CD14-positive monocyte (primary cell): Measurements from ENCODE around the gene TTC39A. TPM values are rescaled to one million over a fixed set of nuclear protein-coding genes. Genes with fewer than 3 reads are reported as not detected.

ENCODE experiments used
- DNase-seq, 3 donors: peaks; one replicate each; pipeline ENCODE4 v3.0.0-alpha.2; 2011 to 2022
- H2AFZ ChIP-seq: 2 replicates; pipeline ENCODE4 v1.6.0; 2012; ENCODE audit warnings: mild to moderate bottlenecking, low read depth, low read length, inconsistent platforms; ENCODE audit not compliant: insufficient read depth, poor library complexity, severe bottlenecking
- H3K27ac ChIP-seq, 2 donors: 1 replicate in 1 of 2; 2 replicates in 1 of 2; pipeline ENCODE4 v1.5.1; 2012 to 2013; ENCODE audit warnings: low read length in 2 of 2, control low read depth in 1 of 2, inconsistent platforms in 1 of 2, low read depth in 1 of 2, mild to moderate bottlenecking in 1 of 2
- H3K27me3 ChIP-seq, 2 donors: one replicate each; pipeline versions ENCODE4 v1.6.0 to v1.6.1; 2011 to 2013; ENCODE audit warnings: low read length in 2 of 2; ENCODE audit not compliant: control insufficient read depth in 2 of 2, insufficient read depth in 2 of 2
- H3K36me3 ChIP-seq, 2 donors: replicated peaks in 1 of 2; 1 replicate in 1 of 2; 2 replicates in 1 of 2; pipeline versions ENCODE4 v1.5.1 to v1.6.1; 2012 to 2013; ENCODE audit warnings: low read length in 2 of 2, control low read depth in 1 of 2, inconsistent platforms in 1 of 2, mild to moderate bottlenecking in 1 of 2; ENCODE audit not compliant: insufficient read depth in 2 of 2, control insufficient read depth in 1 of 2
- H3K4me1 ChIP-seq, 2 donors: 1 replicate in 1 of 2; 2 replicates in 1 of 2; pipeline versions ENCODE4 v1.5.1 to v1.6.1; 2012 to 2013; ENCODE audit warnings: low read length in 2 of 2, control low read depth in 1 of 2, inconsistent platforms in 1 of 2, mild to moderate bottlenecking in 1 of 2, moderate library complexity in 1 of 2; ENCODE audit not compliant: insufficient read depth in 2 of 2, control insufficient read depth in 1 of 2
- H3K4me2 ChIP-seq: replicated peaks from 2 replicates; pipeline ENCODE3; 2012; ENCODE audit warnings: low read length, moderate library complexity, mild to moderate bottlenecking; ENCODE audit not compliant: poor library complexity, severe bottlenecking; ENCODE audit errors: extremely low read depth
- H3K4me3 ChIP-seq, 3 experiments: fragments of 200-600 bp in 1 of 3; sonication (generic) in 1 of 3; replicated peaks in 1 of 3; 1 replicate in 2 of 3; 2 replicates in 1 of 3; pipeline ENCODE4 v1.5.1; 2011 to 2013; ENCODE audit warnings: low read length in 3 of 3, mild to moderate bottlenecking in 3 of 3, control low read depth in 2 of 3, low read depth in 2 of 3, inconsistent platforms in 1 of 3, moderate library complexity in 1 of 3
- H3K79me2 ChIP-seq: 2 replicates; pipeline ENCODE4 v1.6.0; 2012; ENCODE audit warnings: mild to moderate bottlenecking, control low read depth, inconsistent platforms, low read length, moderate library complexity; ENCODE audit not compliant: insufficient read depth
- H3K9ac ChIP-seq: 2 replicates; pipeline ENCODE4 v1.6.0; 2017; ENCODE audit warnings: low read length, mild to moderate bottlenecking; ENCODE audit not compliant: insufficient read depth, poor library complexity, severe bottlenecking
- H3K9me3 ChIP-seq, 2 donors: replicated peaks in 1 of 2; 1 replicate in 1 of 2; 2 replicates in 1 of 2; pipeline versions ENCODE4 v1.5.1 to v1.6.1; 2012 to 2013; ENCODE audit warnings: low read length in 2 of 2, control low read depth in 1 of 2; ENCODE audit not compliant: control insufficient read depth in 1 of 2, insufficient read depth in 1 of 2
- H4K20me1 ChIP-seq: 2 replicates; pipeline ENCODE4 v1.6.0; 2012; ENCODE audit warnings: mild to moderate bottlenecking, low read length, control low read depth, moderate library complexity; ENCODE audit not compliant: insufficient read depth
- H3K27ac Mint-ChIP-seq, 7 donors: one replicate each; pipeline ENCODE4 v1.8.0; 2020; ENCODE audit warnings: mild to moderate bottlenecking in 7 of 7, mixed read lengths in 7 of 7, moderate library complexity in 6 of 7, inconsistent platforms in 2 of 7
- H3K27me3 Mint-ChIP-seq, 3 donors: one replicate each; pipeline ENCODE4 v1.8.0; 2021 to 2022; ENCODE audit warnings: low read depth in 3 of 3, mild to moderate bottlenecking in 3 of 3, mixed read lengths in 3 of 3, moderate library complexity in 3 of 3, inconsistent platforms in 1 of 3
- H3K36me3 Mint-ChIP-seq, 2 donors: one replicate each; pipeline ENCODE4 v1.8.0; 2020; ENCODE audit warnings: mixed read lengths in 2 of 2, inconsistent platforms in 1 of 2, mild to moderate bottlenecking in 1 of 2
- H3K4me1 Mint-ChIP-seq: one replicate; pipeline ENCODE4 v1.8.0; 2020; ENCODE audit warnings: mild to moderate bottlenecking, mixed read lengths
- H3K4me3 Mint-ChIP-seq, 2 donors: one replicate each; pipeline ENCODE4 v1.8.0; 2020; ENCODE audit warnings: mild to moderate bottlenecking in 2 of 2, mixed read lengths in 2 of 2, moderate library complexity in 1 of 2
- H3K9me3 Mint-ChIP-seq, 7 donors: one replicate each; pipeline ENCODE4 v1.8.0; 2020 to 2022; ENCODE audit warnings: mixed read lengths in 7 of 7, mild to moderate bottlenecking in 6 of 7, moderate library complexity in 6 of 7, inconsistent platforms in 2 of 7
- CTCF ChIP-seq: fragments of 200-600 bp; IDR thresholded peaks from one replicate; pipeline ENCODE4 v1.8.0; 2022; ENCODE audit warnings: antibody characterized with exemption, mild to moderate bottlenecking
- WGBS: methylation state at CpG from one replicate; pipeline ENCODE4 v1.1.5; 2013; ENCODE audit warnings: missing lambda C conversion rate; ENCODE audit not compliant: insufficient coverage; 5-methylcytosine and 5-hydroxymethylcytosine counted together
- intact Hi-C, 2 donors: fragments of 100-400 bp; cut with micrococcal nuclease; formaldehyde crosslinking; loops; one replicate each; pipeline versions ENCODE4 v1.15.0 to v1.15.1; 2023
- polyA plus RNA-seq, 3 donors: library from polyadenylated mRNA; depleted of rRNA in 1 of 3; unstranded in 2 of 3; stranded (reverse) in 1 of 3; fragments of 300-500 nt in 2 of 3; fragments of >200 nt in 1 of 3; fragmentation: Illumina TruSeq in 2 of 3; gene quantifications; 1 replicate in 2 of 3; 2 replicates in 1 of 3; pipeline ENCODE4 v1.2.3, GENCODE V29; 2012 to 2021

Gene TTC39A
- polyA plus RNA-seq, 3 donors = 0.16 TPM; not detected in 2

GRCh38 chr1:51237351-51238033 is 92.9 kb downstream of the TTC39A start:
- Histone ChIP-seq H3K4me3 (peak overlapping the region; percentile 72 to 98 (median 92)), H3K27me3 (no peaks in the 10 kb centered on the region), H3K36me3 (peaks cover 0 to 2% of the 10 kb centered on the region in 2 donors), H3K27ac (peak overlapping the region in 1 of 2 donors; percentile 99), H3K9ac (peak overlapping the region; percentile 97), H2AFZ (peak overlapping the region; percentile 95), H3K4me1 (peaks cover 26 to 37% of the 10 kb centered on the region in 2 donors), H3K4me2 (peak overlapping the region; percentile 92), H4K20me1 (peaks cover 45% of the 10 kb centered on the region), H3K79me2 (peaks cover 62% of the 10 kb centered on the region), H3K9me3 (no peaks in the 10 kb centered on the region)
- Mint-ChIP-seq H3K9me3 (peaks cover 0 to 2% (median 0%) of the 10 kb centered on the region in 7 donors), H3K36me3 (peaks cover 11 to 16% of the 10 kb centered on the region in 2 donors), H3K27ac (no peak overlapping the region), H3K27me3 (peaks cover 0 to 6% (median 0%) of the 10 kb centered on the region in 3 donors), H3K4me3 (no peak overlapping the region), H3K4me1 (peaks cover 26% of the 10 kb centered on the region)
- WGBS = 0% methylated on average over 1 of the region's 9 CpGs
- DNase-seq = peak in 1 of 3 donors; percentile 11
- TF ChIP-seq CTCF = no peak
- intact Hi-C loops = loop anchor here in 1 of 2 donors (5.0 kb wide), 2 partner anchors 35 to 65 kb away; no protein-coding TSS in a partner anchor

Other genes starting within 250 kb of the TTC39A start
- not detected for gene C1orf185, start 228.3 kb downstream of the TTC39A start, polyA plus RNA-seq
- gene RNF11, start 94.3 kb downstream of the TTC39A start, polyA plus RNA-seq = 10 to 100 TPM; 25.3 to 30.4 (median 28.4) TPM
- 10 to 100 TPM; 26.7 to 53.6 (median 36.4) TPM for gene EPS15, start 188.7 kb upstream of the TTC39A start, polyA plus RNA-seq